ENCODE results near the gene XKR3. TPM values are rescaled to one million over a fixed set of nuclear protein-coding genes. Genes with fewer than 3 reads are reported as not detected.
A peak's percentile ranks its signal among the peaks of the same experiment; 100 is the strongest.

XKR3 gene
- total and polyA plus RNA-seq, 2 donors (not counting 1 experiment from before 2014, with no cell fraction given), result not detected

DNA sequence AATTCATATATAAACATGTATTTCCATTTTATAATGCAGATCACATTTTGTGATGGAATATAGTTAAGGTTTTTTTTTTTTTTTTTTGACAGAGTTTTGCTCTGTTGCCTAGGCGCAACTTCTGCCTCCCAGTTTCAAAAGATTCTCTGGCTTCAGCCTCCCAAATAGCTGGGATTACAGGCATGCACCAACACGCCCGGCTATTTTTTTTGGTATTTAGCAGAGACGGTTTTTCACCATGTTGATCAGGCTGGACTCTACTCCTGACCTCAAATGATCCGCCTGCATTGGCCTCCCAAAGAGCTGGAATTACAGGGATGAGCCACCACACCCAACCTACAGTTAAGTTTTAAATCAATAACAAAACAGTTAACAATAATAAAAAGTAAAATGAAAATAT, 18.8 kb downstream of the XKR3 start:
- ChIA-PET POLR2A (no interaction called here), CTCF (interaction anchor here (0.6 kb wide), 1 partner anchor 641 kb away, joined by 4 read pairs; no protein-coding TSS in a partner anchor)
- intact Hi-C loops (cut with micrococcal nuclease), result no loop called here
- no peaks in the 10 kb centered on the region for H3K27me3 Mint-ChIP-seq
- WGBS (ENCODE audit: insufficient coverage), result 100% methylated on average over 3 of the region's 5 CpGs
- no peak overlapping the region for H3K27ac ChIP-seq (ENCODE audit: low read length in 2 of 2)
- H3K36me3 ChIP-seq (replicated peaks in 1 of 2; ENCODE audit: control extremely low read depth in 1 of 2, control insufficient read depth in 1 of 2, extremely low read depth in 1 of 2, insufficient read depth in 2 of 2, low read length in 1 of 2), result no peaks in the 10 kb centered on the region
- H3K4me1 ChIP-seq (ENCODE audit: control insufficient read depth in 2 of 2, insufficient read depth in 2 of 2, low read length in 2 of 2), result peaks cover 15 to 20% of the 10 kb centered on the region in 2 donors
- H3K27me3 ChIP-seq (replicated peaks in 1 of 4; ENCODE audit: control extremely low read depth in 1 of 4, control insufficient read depth in 3 of 4, insufficient read depth in 4 of 4, low read length in 3 of 4), result no peaks in the 10 kb centered on the region
- no peaks in the 10 kb centered on the region for H3K79me2 ChIP-seq (ENCODE audit: control insufficient read depth, insufficient read depth, low read length)
- ATAC-seq (ENCODE audit: low read depth) (no peak), DNase-seq (no peak)
- no peaks in the 10 kb centered on the region for H3K9me3 Mint-ChIP-seq (ENCODE audit: insufficient read depth)
- H3K9me3 ChIP-seq (ENCODE audit: control extremely low read depth in 1 of 3, control insufficient read depth in 2 of 3, insufficient read depth in 1 of 3, low read length in 2 of 3), result no peaks in the 10 kb centered on the region
- no peak overlapping the region for H2AFZ ChIP-seq (ENCODE audit: insufficient read depth, low read depth, low read length, poor library complexity, severe bottlenecking)
- no peaks in the 10 kb centered on the region for H4K20me1 ChIP-seq (ENCODE audit: control insufficient read depth, insufficient read depth, low read length, poor library complexity, severe bottlenecking)
- H3K4me1 Mint-ChIP-seq, result peaks cover 28% of the 10 kb centered on the region
- no peak overlapping the region for H3K4me2 ChIP-seq (replicated peaks; ENCODE audit: low read depth, low read length, poor library complexity, severe bottlenecking)
- no peak overlapping the region for H3K4me3 Mint-ChIP-seq
- H3K9ac ChIP-seq (ENCODE audit: low read length), result no peak overlapping the region
- H3K4me3 ChIP-seq (ENCODE audit: control extremely low read depth in 1 of 5, extremely low read depth in 1 of 5, insufficient read depth in 1 of 5, low read depth in 2 of 5, low read length in 4 of 5), result no peak overlapping the region
- no peak overlapping the region for H3K27ac Mint-ChIP-seq
- TF ChIP-seq, protein P1, sequence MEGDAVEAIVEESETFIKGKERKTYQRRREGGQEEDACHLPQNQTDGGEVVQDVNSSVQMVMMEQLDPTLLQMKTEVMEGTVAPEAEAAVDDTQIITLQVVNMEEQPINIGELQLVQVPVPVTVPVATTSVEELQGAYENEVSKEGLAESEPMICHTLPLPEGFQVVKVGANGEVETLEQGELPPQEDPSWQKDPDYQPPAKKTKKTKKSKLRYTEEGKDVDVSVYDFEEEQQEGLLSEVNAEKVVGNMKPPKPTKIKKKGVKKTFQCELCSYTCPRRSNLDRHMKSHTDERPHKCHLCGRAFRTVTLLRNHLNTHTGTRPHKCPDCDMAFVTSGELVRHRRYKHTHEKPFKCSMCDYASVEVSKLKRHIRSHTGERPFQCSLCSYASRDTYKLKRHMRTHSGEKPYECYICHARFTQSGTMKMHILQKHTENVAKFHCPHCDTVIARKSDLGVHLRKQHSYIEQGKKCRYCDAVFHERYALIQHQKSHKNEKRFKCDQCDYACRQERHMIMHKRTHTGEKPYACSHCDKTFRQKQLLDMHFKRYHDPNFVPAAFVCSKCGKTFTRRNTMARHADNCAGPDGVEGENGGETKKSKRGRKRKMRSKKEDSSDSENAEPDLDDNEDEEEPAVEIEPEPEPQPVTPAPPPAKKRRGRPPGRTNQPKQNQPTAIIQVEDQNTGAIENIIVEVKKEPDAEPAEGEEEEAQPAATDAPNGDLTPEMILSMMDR (IDR thresholded peaks at IDR 0.05), result no peak
- TF ChIP-seq EZH2 (IDR thresholded peaks at IDR 0.05; ENCODE audit: borderline replicate concordance, insufficient read depth, low read depth, low read length, poor library complexity, severe bottlenecking), result no peak

- H3K4me1 ChIP-seq (ENCODE audit: control insufficient read depth in 2 of 2, insufficient read depth in 2 of 2, low read length in 2 of 2), result peaks cover 5 to 7% of the 10 kb centered on the region in 2 donors
- POLR2A ChIA-PET, result no interaction called here
- DNase-seq, result no peak
- no peak overlapping the region for H3K4me3 ChIP-seq (ENCODE audit: control extremely low read depth in 1 of 5, extremely low read depth in 1 of 5, insufficient read depth in 1 of 5, low read depth in 2 of 5, low read length in 4 of 5)
- Mint-ChIP-seq H3K27me3 (no peaks in the 10 kb centered on the region), H3K9me3 (ENCODE audit: insufficient read depth) (no peaks in the 10 kb centered on the region), H3K4me3 (no peak overlapping the region), H3K4me1 (peaks cover 18% of the 10 kb centered on the region), H3K27ac (no peak overlapping the region)
- no peaks in the 10 kb centered on the region for H3K79me2 ChIP-seq (ENCODE audit: control insufficient read depth, insufficient read depth, low read length)
- no peak overlapping the region for H3K27ac ChIP-seq (ENCODE audit: low read length in 2 of 2)
- H4K20me1 ChIP-seq (ENCODE audit: control insufficient read depth, insufficient read depth, low read length, poor library complexity, severe bottlenecking), result no peaks in the 10 kb centered on the region
- no peak overlapping the region for H3K4me2 ChIP-seq (replicated peaks; ENCODE audit: low read depth, low read length, poor library complexity, severe bottlenecking)
- intact Hi-C loops (cut with micrococcal nuclease), result no loop called here
- WGBS (ENCODE audit: insufficient coverage), result 50% methylated on average over 1 of the region's 2 CpGs
- H3K36me3 ChIP-seq (replicated peaks in 1 of 2; ENCODE audit: control extremely low read depth in 1 of 2, control insufficient read depth in 1 of 2, extremely low read depth in 1 of 2, insufficient read depth in 2 of 2, low read length in 1 of 2), result no peaks in the 10 kb centered on the region
- TF ChIP-seq EZH2 (IDR thresholded peaks at IDR 0.05; ENCODE audit: borderline replicate concordance, insufficient read depth, low read depth, low read length, poor library complexity, severe bottlenecking), result no peak
- TF ChIP-seq, protein P1 (IDR thresholded peaks at IDR 0.05), result no peak
- H3K27me3 ChIP-seq (replicated peaks in 1 of 4; ENCODE audit: control extremely low read depth in 1 of 4, control insufficient read depth in 3 of 4, insufficient read depth in 4 of 4, low read length in 3 of 4), result no peaks in the 10 kb centered on the region
- no peak overlapping the region for H2AFZ ChIP-seq (ENCODE audit: insufficient read depth, low read depth, low read length, poor library complexity, severe bottlenecking)
- CTCF ChIA-PET, result no interaction called here
- H3K9me3 ChIP-seq (ENCODE audit: control extremely low read depth in 1 of 3, control insufficient read depth in 2 of 3, insufficient read depth in 1 of 3, low read length in 2 of 3), result no peaks in the 10 kb centered on the region
- peak; percentile 28 for ATAC-seq (ENCODE audit: low read depth)
- H3K9ac ChIP-seq (ENCODE audit: low read length), result no peak overlapping the region
Observed at GRCh38 chr22:16804882-16805281, 20.3 kb downstream of the XKR3 start.

Measured in B cell (primary cell).